Neural cell (in vitro differentiated cells): ENCODE results near the gene LDLRAD4. TPM values are rescaled to one million over a fixed set of nuclear protein-coding genes. Genes with fewer than 3 reads are reported as not detected.

Source experiments
- H2AFZ ChIP-seq: fragments of 200-600, 300-800 bp; sonication (generic), shearing (Covaris generic); 2 replicates; pipeline ENCODE4 v1.6.0; 2014; ENCODE audit warnings: low read depth, mild to moderate bottlenecking, antibody characterized with exemption, low read length, moderate library complexity
- H3F3A ChIP-seq: fragments of 200-600 bp; shearing (Covaris generic); 2 replicates; pipeline ENCODE4 v1.6.1; 2016; ENCODE audit warnings: mild to moderate bottlenecking, moderate library complexity, mixed read lengths, antibody characterized with exemption, low read length; ENCODE audit not compliant: insufficient read depth, poor library complexity, severe bottlenecking
- H3K27ac ChIP-seq: fragments of 200-600, 300-800 bp; sonication (generic), shearing (Covaris generic); 2 replicates; pipeline ENCODE4 v1.5.1; 2014; ENCODE audit warnings: mild to moderate bottlenecking, low read length, moderate library complexity
- H3K27me3 ChIP-seq: fragments of 300-800, 200-600 bp; sonication (generic), shearing (Covaris generic); 2 replicates; pipeline ENCODE4 v1.6.0; 2014; ENCODE audit warnings: mild to moderate bottlenecking, low read depth, low read length, moderate library complexity; ENCODE audit not compliant: insufficient read depth
- H3K36me3 ChIP-seq: fragments of 300-800, 200-600 bp; sonication (generic), shearing (Covaris generic); 2 replicates; pipeline ENCODE4 v1.5.1; 2014; ENCODE audit warnings: mild to moderate bottlenecking, antibody characterized with exemption, low read length, moderate library complexity; ENCODE audit not compliant: insufficient read depth
- H3K4me2 ChIP-seq: fragments of 300-800, 200-600 bp; sonication (generic), shearing (Covaris generic); 2 replicates; pipeline ENCODE4 v1.6.0; 2014; ENCODE audit warnings: mild to moderate bottlenecking, low read length
- H3K4me3 ChIP-seq: fragments of 300-800, 200-600 bp; sonication (generic), shearing (Covaris generic); 2 replicates; pipeline ENCODE4 v1.5.1; 2014; ENCODE audit warnings: mild to moderate bottlenecking, low read length, moderate library complexity
- H3K79me2 ChIP-seq: fragments of 200-600 bp; shearing (Covaris generic); replicated peaks from 2 replicates; pipeline ENCODE4 v1.6.0; 2014; ENCODE audit warnings: mild to moderate bottlenecking, low read length, moderate library complexity; ENCODE audit not compliant: insufficient read depth
- H3K9ac ChIP-seq: fragments of 300-800, 200-600 bp; sonication (generic), shearing (Covaris generic); 2 replicates; pipeline ENCODE4 v1.6.1; 2016; ENCODE audit warnings: mild to moderate bottlenecking, low read length, mixed read lengths
- H3K9me2 ChIP-seq: fragments of 200-600 bp; shearing (Covaris generic); 2 replicates; pipeline ENCODE4 v1.6.1; 2016; ENCODE audit warnings: mild to moderate bottlenecking, low read length, mixed read lengths; ENCODE audit not compliant: insufficient read depth
- H3K9me3 ChIP-seq: fragments of 200-600, 300-800 bp; sonication (generic), shearing (Covaris generic); 2 replicates; pipeline ENCODE4 v1.6.1; 2016; ENCODE audit warnings: mild to moderate bottlenecking, mixed run types, low read length, moderate library complexity, mixed read lengths
- H4K20me1 ChIP-seq: fragments of 200-600 bp; shearing (Covaris generic); 2 replicates; pipeline ENCODE4 v1.6.1; 2016; ENCODE audit warnings: mild to moderate bottlenecking, mixed run types; ENCODE audit not compliant: insufficient read depth
- EP300 ChIP-seq: fragments of 450-650 bp; conservative IDR thresholded peaks from 2 replicates; pipeline ENCODE4 v1.6.1; 2014; ENCODE audit warnings: antibody characterized with exemption, mild to moderate bottlenecking, moderate library complexity; ENCODE audit not compliant: poor library complexity, severe bottlenecking
- EZH2 ChIP-seq: fragments of 200-600, 300-800 bp; shearing (Covaris generic), sonication (generic); IDR thresholded peaks from 2 replicates; pipeline ENCODE4 v1.6.1; 2014; ENCODE audit warnings: antibody characterized with exemption, low read length, borderline replicate concordance, mild to moderate bottlenecking; ENCODE audit not compliant: insufficient read depth, poor library complexity, severe bottlenecking
- MXI1 ChIP-seq: fragments of 450-650 bp; conservative IDR thresholded peaks from 2 replicates; pipeline ENCODE4 v1.6.1; 2014; ENCODE audit warnings: antibody characterized with exemption, mild to moderate bottlenecking; ENCODE audit not compliant: poor library complexity, severe bottlenecking
- POLR2AphosphoS5 ChIP-seq: IDR thresholded peaks from 2 replicates; pipeline ENCODE4 v1.6.1; 2012
- RAD21 ChIP-seq: fragments of 450-650 bp; conservative IDR thresholded peaks from 2 replicates; pipeline ENCODE4 v1.6.1; 2014; ENCODE audit warnings: antibody characterized with exemption, mild to moderate bottlenecking, moderate library complexity
- SMC3 ChIP-seq: fragments of 450-650 bp; conservative IDR thresholded peaks from 2 replicates; pipeline ENCODE4 v1.6.1; 2014; ENCODE audit warnings: antibody characterized with exemption, mild to moderate bottlenecking, moderate library complexity; ENCODE audit not compliant: poor library complexity
- TAF1 ChIP-seq: IDR thresholded peaks from 2 replicates; pipeline ENCODE4 v1.6.1; 2012; ENCODE audit warnings: low read depth
- polyA plus RNA-seq: library from polyadenylated mRNA; depleted of rRNA; stranded (reverse); fragments of >200 nt; gene quantifications from 2 replicates; pipeline ENCODE4 v1.2.3, GENCODE V29; 2014
- TF ChIP-seq, protein P1 (sequence below): fragments of 450-650 bp; IDR thresholded peaks from 2 replicates; pipeline ENCODE4 v1.5.1; 2014; ENCODE audit warnings: antibody characterized with exemption, mild to moderate bottlenecking, moderate library complexity; ENCODE audit not compliant: poor library complexity, severe bottlenecking
- TF ChIP-seq, protein P2 (sequence below): IDR thresholded peaks from 2 replicates; pipeline ENCODE4 v1.6.1; 2012; ENCODE audit warnings: borderline replicate concordance

Gene LDLRAD4
- polyA plus RNA-seq, 1 donor from 2014 or later, result 3.7 TPM

DNA sequence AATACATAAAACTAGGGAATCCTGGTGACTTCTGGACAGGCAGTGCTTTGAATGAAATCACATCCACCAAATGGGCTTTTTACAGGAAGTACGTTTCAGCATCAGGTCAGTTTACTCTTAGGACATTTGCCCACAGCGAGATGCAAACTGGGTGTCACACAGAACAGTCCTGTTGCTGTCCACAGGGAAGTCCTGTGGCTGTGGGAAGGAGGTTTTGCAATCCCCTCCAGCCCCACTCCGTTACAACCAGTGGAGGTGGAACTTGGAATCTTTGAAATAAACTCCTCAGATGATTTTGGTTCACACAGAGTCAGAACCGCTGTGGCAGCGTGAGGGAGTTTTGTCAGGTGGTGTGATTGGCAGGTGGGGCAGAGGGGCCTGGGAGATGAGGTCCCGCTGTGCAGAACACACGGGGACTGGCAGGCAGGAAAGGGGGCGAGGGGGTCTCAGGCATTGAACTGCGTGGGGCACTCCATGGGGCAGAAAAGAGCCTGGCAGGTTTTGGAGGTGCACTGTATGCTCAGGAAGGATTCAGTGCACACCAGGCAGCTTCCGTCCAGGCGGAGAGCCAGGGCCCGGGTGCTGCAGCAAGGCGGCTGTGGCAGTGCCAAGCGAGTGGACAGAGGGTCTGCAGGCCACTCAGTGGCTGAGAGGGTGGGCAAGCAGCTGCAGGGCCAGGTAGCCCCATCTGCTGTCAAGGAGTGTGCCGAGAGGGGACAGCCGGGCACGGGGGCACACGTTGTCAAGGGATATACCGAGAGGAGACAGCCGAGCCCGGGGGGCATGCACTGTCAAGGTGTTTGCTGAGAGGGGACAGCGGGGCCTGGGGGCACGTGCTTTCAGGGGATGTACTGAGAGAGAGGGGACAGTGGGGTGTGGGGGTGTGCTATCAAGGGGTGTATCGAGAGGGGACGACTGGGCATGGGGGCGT, 148.7 kb downstream of the LDLRAD4 start:
- Histone ChIP-seq H3K27me3 (no peaks in the 10 kb centered on the region), H3K9me2 (no peaks in the 10 kb centered on the region), H3K9ac (no peak overlapping the region), H3K9me3 (no peaks in the 10 kb centered on the region), H3K79me2 (no peaks in the 10 kb centered on the region), H3F3A (no peaks in the 10 kb centered on the region), H3K27ac (no peak overlapping the region), H3K4me3 (no peak overlapping the region), H2AFZ (no peak overlapping the region), H3K36me3 (no peaks in the 10 kb centered on the region), H3K4me2 (no peak overlapping the region), H4K20me1 (no peaks in the 10 kb centered on the region)
- no peak for TF ChIP-seq RAD21
- no peak for TF ChIP-seq EZH2
- TF ChIP-seq, protein P1, sequence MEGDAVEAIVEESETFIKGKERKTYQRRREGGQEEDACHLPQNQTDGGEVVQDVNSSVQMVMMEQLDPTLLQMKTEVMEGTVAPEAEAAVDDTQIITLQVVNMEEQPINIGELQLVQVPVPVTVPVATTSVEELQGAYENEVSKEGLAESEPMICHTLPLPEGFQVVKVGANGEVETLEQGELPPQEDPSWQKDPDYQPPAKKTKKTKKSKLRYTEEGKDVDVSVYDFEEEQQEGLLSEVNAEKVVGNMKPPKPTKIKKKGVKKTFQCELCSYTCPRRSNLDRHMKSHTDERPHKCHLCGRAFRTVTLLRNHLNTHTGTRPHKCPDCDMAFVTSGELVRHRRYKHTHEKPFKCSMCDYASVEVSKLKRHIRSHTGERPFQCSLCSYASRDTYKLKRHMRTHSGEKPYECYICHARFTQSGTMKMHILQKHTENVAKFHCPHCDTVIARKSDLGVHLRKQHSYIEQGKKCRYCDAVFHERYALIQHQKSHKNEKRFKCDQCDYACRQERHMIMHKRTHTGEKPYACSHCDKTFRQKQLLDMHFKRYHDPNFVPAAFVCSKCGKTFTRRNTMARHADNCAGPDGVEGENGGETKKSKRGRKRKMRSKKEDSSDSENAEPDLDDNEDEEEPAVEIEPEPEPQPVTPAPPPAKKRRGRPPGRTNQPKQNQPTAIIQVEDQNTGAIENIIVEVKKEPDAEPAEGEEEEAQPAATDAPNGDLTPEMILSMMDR, result no peak
- no peak for TF ChIP-seq TAF1
- no peak for TF ChIP-seq EP300
- TF ChIP-seq SMC3, result no peak
- no peak for TF ChIP-seq POLR2AphosphoS5

GRCh38 chr18:13368080-13368813, 149.7 kb downstream of the LDLRAD4 start:
- TF ChIP-seq EP300, result no peak
- no peak for TF ChIP-seq MXI1
- TF ChIP-seq, protein P1, result no peak
- TF ChIP-seq, protein P2, sequence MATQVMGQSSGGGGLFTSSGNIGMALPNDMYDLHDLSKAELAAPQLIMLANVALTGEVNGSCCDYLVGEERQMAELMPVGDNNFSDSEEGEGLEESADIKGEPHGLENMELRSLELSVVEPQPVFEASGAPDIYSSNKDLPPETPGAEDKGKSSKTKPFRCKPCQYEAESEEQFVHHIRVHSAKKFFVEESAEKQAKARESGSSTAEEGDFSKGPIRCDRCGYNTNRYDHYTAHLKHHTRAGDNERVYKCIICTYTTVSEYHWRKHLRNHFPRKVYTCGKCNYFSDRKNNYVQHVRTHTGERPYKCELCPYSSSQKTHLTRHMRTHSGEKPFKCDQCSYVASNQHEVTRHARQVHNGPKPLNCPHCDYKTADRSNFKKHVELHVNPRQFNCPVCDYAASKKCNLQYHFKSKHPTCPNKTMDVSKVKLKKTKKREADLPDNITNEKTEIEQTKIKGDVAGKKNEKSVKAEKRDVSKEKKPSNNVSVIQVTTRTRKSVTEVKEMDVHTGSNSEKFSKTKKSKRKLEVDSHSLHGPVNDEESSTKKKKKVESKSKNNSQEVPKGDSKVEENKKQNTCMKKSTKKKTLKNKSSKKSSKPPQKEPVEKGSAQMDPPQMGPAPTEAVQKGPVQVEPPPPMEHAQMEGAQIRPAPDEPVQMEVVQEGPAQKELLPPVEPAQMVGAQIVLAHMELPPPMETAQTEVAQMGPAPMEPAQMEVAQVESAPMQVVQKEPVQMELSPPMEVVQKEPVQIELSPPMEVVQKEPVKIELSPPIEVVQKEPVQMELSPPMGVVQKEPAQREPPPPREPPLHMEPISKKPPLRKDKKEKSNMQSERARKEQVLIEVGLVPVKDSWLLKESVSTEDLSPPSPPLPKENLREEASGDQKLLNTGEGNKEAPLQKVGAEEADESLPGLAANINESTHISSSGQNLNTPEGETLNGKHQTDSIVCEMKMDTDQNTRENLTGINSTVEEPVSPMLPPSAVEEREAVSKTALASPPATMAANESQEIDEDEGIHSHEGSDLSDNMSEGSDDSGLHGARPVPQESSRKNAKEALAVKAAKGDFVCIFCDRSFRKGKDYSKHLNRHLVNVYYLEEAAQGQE, result no peak
- TF ChIP-seq POLR2AphosphoS5, result no peak
- no peak for TF ChIP-seq EZH2
- TF ChIP-seq TAF1, result no peak
- no peak for TF ChIP-seq SMC3
- TF ChIP-seq RAD21, result no peak
- Histone ChIP-seq H3K4me2 (no peak overlapping the region), H3K9me3 (no peaks in the 10 kb centered on the region), H3K79me2 (no peaks in the 10 kb centered on the region), H3K27ac (no peak overlapping the region), H2AFZ (no peak overlapping the region), H4K20me1 (no peaks in the 10 kb centered on the region), H3K4me3 (no peak overlapping the region), H3K9me2 (no peaks in the 10 kb centered on the region), H3K36me3 (no peaks in the 10 kb centered on the region), H3K27me3 (no peaks in the 10 kb centered on the region), H3F3A (no peaks in the 10 kb centered on the region), H3K9ac (no peak overlapping the region)
